NCI-H146 treated with DMSO at 0.1 percent for 48 hours (cell line): ENCODE data around the gene MRPL57.
"Not testable (repeated sequence)": the region's sequence is repeated elsewhere in the genome, so short reads cannot be mapped to it uniquely, and the experiment has no call there.

Source experiments
- DNase-seq: peaks from one replicate; lab custom pipeline; 2025; ENCODE audit not compliant: unreplicated experiment; lab: John Stamatoyannopoulos, UW

The MRPL57 gene

DNA sequence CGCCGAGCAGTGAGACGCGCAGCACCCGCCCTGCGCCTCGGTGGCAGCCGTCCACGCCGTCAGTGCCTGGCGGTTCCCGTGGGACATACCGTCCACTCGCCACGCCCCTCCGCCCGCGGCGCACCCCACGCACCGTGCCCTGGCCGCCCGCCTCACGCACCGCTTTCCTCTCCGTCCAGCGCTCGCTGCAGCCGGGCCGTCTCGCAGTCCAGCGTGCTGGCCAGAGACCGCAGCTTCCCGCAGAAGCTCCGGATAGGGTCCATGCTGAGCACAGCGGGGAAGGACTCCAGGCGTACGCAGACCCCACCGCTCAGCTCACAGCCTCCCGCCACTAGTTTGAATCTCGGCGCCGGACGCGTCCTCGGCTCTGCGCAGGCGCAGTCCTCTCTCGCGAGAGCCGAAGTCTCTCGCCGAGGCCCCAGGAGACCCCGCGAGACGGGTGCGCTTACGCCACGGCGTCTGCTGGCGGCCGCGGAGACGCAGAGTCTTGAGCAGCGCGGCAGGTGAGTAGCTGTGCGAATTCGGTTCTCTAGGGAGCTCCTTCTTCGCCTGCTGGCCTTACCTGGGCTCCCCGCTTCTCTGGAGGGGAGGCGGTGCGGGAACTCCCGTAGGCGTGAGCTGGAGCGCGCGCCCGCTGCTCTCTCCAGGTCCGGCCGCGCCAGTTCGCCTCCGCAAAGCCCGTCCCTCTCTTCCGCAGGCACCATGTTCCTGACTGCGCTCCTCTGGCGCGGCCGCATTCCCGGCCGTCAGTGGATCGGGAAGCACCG lies at the start of gene MRPL57, which contains the start of gene SKA3:
Gene MRPL57, plus strand, starts transcription at position 444 of the 767 bp plus-strand sequence. Its CDS starts 259 bp downstream, at position 703.
Gene SKA3, minus strand, starts transcription at position 338 of the 767 bp plus-strand sequence. Its CDS starts 75 bp downstream, at position 263.
- DNase-seq: peak; percentile 76

DNA sequence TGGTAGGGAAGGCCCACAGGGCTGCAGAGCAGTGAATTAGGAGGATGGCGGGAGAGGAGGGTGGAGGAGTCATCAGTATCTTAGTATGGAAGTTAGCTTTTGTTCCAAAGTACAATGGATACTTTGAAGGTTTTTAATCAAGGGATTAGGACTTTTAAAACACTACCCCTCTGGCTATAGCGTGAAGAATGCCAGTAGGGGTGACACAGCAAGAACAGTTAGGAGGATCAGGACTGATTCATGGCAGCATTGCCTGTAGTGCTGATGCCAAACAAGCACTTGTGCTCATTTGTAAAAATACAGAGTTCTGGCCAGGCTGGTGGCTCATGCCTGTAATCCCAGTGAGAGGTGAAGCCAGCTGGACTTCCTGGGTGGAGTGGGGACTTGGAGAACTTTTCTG lies 46.3 kb upstream of the MRPL57 start:
- no peak for DNase-seq

DNA sequence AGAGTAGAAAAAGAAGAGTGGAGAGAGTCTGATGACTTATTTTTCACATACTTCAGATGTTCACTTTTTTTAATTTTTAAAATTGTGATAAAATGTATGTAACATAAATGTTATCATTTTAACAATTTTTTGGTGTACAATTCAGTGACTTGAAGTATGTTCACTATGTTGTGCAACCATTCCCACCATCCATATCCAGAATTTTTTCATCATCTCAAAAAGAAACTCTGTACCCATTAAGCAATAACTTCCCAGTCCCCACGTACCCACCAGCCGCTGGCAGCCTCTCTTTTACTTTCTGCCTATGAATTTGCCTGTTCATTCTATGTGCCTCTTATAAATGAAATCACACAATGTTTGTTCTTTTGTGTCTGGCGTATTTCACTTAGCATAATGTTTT lies 43.4 kb upstream of the MRPL57 start:
- DNase-seq: no peak

DNA sequence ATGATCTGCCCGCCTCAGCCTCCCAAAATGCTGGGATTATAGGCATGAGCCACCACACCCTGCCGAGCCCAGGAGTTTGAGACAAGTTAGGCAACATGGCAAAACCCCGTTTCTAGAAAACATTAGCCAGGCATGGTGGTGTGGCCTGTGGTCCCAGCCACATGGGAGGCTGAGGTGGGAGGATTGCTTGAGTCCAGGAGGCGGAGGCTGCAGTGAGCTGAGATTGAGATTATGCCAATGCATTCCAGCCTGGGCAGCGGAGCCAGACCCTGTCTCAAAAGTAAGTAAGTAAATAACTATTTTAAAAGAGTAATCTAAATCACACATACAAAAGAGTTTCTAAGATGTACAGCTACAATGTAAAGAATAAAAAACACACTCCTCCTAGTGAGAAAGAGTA lies 42.0 kb upstream of the MRPL57 start:
- DNase-seq: no peak

DNA sequence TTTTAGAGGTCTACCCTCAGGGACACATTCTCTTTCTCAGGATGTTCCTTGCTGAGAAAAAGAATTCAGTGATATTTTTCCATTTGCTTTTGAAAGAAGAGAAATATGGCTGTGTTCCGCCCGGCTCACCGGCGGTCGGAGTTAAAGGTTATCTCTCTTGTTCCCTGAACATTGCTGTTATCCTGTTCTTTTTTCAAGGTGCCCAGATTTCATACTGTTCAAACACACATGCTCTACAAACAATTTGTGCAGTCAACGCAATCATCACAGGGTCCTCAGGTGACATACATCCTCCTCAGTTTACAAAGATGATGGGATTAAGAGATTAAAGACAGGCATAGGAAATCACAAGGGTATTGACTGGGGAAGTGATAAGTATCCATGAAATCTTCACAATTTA lies 40.6 kb upstream of the MRPL57 start:
- DNase-seq: not testable (repeated sequence)

DNA sequence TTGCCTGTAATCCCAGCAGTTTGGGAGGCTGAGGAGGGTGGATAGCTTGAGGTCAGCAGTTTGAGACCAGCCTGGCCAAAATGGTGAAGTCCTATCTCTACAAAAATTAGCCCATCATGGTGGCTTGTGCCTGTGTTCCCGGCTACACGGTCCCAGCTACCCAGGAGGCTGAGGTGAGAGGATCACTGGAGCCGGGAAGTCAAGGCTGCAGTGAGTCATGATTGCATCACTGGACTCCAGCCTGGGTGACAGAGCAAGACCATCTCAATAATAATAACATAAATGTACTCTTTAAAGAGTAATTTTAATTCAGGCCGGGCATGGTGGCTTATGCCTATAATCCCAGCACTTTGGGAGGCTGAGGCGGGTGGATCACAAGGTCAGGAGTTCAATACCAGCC lies 38.8 kb upstream of the MRPL57 start:
- no peak for DNase-seq

DNA sequence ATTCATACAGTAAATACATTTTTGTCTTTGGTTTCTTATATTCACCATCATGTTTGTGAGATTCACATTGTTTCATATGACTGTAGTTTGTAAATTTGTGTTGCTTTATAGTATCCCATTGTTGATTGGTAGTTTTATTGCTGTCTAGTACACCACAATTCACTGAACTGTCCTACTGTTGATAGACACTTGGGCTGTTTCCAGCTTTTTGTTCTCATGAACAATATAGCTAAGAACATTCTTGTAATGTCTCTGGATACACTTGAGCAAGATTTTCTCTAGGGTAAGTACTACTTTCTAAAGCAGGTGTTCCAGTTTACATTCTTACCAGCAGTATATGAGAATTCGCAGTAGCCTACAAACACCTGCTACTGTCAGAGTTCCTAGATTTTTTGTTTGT lies 37.9 kb upstream of the MRPL57 start:
- no peak for DNase-seq

DNA sequence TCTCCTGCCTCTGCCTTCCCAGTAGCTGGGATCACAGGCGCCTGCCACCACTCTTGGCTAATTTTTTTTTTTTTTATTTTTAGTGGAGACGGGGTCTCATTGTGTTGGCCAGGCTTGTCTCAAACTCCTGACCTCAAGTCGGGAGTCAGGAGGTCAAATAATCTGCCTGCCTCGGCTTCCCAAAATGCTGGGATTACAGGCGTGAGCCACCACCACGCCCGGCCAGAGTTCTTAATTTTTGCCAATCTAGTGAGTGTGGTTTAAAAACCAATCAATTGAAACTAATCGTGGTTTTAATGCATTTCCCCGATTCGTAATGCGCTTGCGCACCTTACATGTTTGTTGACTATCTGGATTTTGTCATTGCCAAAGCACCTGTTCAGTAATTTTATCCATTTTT lies 37.1 kb upstream of the MRPL57 start:
- no peak for DNase-seq

DNA sequence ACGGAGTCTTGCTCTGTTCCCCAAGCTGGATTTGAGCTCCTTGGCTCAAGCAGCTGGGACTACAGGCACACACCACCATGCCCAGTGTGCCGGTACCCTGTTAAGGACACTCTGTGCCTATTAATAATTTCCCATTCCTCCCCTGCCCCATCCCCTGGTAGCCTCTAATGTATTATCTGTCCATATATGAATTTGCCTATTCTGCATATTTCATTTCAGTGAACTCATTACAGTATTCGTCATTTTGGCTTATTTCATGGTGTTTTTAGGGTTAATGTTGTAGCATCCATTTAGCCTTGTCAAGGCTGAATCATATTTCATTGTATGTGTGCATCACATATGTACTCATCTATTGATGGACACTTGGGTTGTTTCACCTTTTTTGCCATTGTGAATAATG lies 33.7 kb upstream of the MRPL57 start:
- no peak for DNase-seq

DNA sequence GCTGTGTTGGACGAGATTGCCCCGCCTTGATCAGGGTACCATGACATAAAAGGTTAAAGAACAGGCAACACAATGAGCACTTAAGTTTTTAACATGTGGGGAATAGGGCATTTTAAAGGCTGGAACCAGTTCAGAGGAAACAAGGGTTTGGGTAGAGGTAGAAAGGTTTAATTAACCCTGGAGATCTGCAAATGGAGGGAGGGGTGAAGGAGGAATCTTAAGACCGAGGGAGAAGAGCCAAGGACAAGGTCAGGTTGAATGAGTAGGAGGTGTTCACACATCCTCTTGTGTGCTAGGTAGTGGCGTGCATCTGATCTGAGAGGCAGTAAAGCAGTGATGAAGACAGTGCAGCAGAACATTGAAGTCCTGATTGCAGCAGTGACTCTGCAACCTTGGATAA lies 28.6 kb upstream of the MRPL57 start:
- DNase-seq: no peak

DNA sequence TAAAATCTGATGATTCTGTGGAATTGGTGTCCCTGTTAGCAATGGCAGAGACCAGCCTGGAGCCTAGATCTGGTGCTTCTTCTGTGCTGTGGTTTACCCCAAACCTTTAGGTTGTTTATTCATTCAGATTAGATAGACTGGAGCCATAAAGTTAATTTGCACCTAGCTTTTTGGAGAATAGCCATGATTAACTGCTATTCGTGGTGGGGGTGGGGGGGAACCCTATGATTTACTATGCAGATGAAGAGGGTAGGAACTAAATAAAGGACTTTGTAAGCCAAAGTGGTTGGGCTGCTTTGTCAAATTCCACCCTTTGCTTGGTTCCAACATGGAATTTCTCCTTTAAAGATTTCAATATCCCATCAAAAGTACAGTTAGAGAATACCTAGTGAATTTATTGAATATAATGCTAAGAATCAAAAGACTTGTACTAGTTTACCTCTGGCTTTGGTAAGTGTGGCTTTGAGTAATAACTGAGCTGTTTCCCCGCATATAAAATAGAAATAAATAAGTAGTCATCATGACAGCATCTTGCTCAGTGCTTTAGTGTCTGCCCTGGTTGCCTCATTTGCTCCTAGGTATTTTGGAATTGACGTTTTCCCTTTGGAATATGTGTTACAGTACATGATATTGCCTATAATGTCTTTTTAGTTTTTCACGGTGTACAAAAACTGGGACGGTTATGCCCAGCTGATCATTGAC lies 27.8 kb upstream of the MRPL57 start:
- no peak for DNase-seq

DNA sequence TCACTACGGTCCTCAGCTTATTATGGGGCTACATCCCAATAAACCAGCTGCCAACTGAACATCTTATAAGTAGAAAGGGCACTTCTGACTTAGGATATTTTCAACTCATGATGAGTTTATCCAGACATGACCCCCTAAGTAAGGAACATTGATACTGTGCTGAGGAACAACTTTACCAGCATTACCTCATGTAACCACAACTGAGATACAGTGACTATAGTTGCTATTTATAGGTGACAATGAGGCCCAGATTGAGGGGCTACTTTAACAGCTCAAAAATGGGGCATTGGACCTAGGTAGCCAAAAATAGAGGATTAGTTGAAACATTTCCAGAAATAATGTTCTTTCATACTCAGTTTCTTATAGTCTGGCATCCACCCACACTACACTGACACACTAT lies 26.9 kb upstream of the MRPL57 start:
- no peak for DNase-seq

DNA sequence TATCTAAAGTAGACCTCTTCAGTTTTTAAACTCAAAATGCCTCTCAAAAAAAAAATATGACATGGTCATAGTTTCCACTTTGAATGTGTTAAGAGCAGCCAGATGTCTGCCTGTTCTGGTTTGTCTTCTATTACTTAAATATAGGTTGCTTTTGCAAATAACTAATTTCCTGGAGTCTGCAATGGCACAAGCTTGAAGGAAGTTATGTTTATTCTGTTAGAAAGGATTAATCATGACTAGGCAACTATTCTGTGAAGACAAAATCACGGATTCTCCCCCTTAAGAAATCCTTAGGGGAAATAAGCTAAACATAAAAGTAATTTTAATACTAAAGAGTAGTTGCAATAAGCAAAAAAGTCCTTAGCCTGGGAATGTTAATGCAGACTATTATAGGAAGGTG lies 26.4 kb upstream of the MRPL57 start:
- DNase-seq: no peak

DNA sequence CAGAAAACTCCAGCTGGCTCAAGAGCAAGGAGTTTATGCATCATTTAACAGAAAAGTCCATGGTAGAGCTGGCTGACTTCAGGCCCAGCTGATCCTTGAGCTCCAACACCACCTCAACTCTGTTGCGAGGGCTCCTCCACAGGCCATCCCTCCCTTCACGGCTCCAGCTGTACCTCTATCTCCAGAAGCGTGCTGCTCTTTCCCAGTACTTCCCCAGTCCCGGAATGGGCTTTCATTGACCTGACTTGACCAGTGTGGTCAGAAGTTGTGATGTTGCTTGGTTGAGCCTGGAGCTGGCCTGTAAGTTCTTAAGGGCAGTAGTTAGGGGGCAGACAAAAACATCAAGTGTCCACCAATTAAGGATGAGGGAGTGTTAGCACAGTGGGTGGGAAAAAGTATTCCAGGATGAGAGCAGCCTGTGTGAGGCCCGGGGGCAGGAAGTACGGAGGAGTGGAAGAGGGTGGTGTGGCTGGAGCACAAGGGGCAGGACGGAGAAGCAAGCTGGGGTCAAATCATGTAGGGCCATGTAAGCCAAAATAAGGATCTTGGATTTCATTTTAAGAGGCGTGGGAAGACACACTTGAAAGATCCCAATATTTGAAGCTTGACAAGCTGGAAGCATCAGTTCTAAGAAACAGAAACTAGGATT lies 24.1 kb upstream of the MRPL57 start:
- DNase-seq: no peak

DNA sequence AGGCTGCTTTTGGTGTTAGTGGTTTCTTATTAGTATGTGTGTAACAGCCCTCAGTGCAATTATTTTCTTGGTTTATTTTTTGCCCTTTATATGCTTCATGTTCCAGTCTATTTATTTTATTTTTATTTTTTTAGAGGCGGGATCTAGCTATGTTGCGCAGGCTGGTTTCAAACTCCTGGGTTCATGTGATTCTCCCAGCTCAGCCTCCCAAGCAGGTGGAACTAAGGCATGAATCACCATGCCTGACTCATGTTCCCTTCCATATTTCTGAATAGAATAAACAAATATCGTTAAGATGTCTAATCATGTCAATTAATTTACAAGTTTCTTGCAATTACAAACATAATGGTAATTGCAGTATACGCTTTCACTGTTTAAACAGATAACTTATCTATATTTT lies 11.8 kb upstream of the MRPL57 start:
- DNase-seq: no peak

DNA sequence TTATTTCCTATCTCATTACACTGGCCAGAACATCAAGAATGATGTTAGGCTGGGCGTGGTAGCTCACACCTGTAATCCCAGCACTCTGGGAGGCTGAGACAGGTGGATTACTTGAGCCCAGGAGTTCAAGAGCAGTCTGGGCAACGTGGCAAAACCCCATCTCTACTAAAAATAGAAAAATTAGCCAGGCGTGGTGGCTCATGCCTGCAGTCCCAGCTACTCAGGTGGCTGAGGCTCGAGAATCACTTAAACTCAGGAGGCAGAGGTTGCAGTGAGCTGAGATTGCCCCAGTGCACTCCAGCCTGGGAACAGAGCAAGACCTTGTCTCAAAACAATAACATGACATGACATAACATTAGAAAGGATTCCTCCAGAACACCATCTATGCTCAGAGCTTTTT lies 10.9 kb upstream of the MRPL57 start:
- not testable (repeated sequence) for DNase-seq

DNA sequence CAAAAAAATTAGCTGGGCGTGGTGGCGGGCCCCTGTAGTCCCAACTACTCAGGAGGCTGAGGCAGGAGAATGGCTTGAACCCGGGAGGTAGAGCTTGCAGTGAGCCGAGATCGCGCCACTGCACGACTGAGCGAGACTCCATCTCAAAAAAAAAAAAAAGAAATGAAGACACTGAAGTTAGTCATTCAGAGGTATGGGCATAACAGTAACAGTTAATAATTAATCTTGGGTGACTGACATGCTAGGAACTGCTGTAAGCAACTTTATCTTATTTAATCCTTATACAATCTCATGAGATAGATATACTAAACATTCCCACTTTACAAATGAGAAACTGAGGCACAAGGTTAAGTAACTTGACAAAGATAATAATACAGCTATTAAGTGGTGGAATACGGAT lies 5.0 kb upstream of the MRPL57 start:
- DNase-seq: no peak

DNA sequence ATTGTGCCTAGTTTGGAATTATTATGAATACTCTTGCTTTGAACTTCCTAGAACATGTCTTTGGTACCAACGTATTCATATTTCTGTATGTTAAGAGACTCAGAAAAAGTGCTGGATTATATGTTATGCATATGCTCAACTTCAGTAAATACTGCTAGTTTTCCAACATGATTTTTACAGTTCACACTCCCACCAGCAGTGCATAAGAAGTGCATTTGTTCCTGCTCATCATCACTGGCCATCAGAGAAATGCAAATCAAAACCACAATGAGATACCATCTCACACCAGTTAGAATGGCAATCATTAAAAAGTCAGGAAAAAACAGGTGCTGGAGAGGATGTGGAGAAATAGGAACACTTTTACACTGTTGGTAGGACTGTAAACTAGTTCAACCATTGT lies 2.7 kb upstream of the MRPL57 start:
- DNase-seq: not testable (repeated sequence)

DNA sequence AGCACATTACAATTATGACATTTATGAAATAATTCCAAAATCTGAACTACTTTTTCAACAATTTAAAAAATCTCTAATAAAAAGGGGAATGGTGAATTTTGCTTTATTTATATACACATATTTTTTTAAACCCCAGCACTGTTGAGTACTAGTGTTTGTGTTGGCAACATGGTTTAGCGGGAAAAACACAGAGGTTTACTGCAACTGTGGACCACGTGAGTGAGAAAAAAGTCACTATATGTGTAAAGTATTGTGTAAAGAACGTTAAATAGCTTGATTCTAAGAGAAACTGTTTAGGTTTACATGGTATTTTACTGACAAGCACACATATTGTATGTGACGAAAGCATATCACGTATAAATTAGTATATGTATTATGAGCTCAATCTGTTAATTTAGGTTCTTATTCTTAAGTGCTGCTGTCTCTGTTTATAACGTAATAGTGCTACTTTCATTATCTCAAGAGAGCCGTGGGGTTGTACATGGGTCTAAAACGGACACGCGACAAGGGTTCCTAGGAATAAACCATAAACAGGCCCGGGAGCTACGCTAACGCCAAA lies 723 bp upstream of the MRPL57 start:
- DNase-seq: peak; percentile 15

DNA sequence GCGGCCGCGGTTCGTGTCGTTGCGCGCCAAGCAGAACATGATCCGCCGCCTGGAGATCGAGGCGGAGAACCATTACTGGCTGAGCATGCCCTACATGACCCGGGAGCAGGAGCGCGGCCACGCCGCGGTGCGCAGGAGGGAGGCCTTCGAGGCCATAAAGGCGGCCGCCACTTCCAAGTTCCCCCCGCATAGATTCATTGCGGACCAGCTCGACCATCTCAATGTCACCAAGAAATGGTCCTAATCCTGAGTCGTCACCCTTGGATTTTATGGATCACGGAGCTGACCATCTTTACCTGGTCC lies 475 bp downstream of the MRPL57 start:
- peak; percentile 29 for DNase-seq

DNA sequence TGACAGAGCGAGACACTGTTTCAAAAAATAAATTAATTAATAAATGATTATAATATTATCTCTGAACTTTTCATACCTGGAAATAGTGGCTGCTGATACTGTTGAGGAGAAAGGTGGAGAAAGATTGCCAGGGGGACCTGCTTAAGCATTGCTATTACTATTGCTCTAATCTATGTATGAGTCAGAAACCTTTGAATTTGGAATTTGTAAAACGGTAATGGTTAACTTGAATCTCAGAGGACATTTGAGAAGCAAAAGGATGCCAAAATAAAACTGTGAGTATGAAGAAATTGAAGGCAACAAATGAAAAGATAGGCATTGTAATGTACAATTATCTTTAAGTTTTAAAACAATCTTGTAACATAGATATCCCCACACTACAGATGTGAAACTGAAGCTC lies 5.2 kb downstream of the MRPL57 start:
- no peak for DNase-seq

DNA sequence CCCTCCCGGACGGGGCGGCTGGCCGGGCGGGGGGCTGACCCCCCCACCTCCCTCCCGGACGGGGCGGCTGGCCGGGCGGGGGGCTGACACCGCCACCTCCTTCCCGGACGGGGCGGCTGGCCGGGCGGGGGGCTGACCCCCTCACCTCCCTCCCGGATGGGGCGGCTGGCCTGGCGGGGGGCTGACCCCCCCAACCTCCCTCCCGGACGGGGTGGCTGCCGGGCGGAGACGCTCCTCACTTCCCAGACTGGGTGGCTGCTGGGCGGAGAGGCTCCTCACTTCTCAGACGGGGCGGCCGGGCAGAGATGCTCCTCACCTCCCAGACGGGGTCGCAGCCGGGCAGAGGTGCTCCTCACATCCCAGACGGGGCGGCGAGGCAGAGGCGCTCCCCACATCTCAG lies 10.0 kb downstream of the MRPL57 start:
- DNase-seq: not testable (repeated sequence)
